GM23248 (cell line): ENCODE measurements around the gene TSHZ2.

ENCODE experiments used
- EZH2 ChIP-seq: fragments of 200-600 bp; sonication (generic); IDR thresholded peaks from 2 replicates; pipeline ENCODE4 v1.6.1; 2018; ENCODE audit warnings: antibody characterized with exemption, mild to moderate bottlenecking; ENCODE audit not compliant: insufficient read depth, poor library complexity, severe bottlenecking
- EZH2phosphoT487 ChIP-seq: fragments of 200-600 bp; sonication (generic); IDR thresholded peaks from 2 replicates; pipeline ENCODE4 v1.6.1; 2018; ENCODE audit warnings: antibody characterized with exemption, moderate library complexity, mild to moderate bottlenecking, low read depth; ENCODE audit not compliant: insufficient read depth

DNA sequence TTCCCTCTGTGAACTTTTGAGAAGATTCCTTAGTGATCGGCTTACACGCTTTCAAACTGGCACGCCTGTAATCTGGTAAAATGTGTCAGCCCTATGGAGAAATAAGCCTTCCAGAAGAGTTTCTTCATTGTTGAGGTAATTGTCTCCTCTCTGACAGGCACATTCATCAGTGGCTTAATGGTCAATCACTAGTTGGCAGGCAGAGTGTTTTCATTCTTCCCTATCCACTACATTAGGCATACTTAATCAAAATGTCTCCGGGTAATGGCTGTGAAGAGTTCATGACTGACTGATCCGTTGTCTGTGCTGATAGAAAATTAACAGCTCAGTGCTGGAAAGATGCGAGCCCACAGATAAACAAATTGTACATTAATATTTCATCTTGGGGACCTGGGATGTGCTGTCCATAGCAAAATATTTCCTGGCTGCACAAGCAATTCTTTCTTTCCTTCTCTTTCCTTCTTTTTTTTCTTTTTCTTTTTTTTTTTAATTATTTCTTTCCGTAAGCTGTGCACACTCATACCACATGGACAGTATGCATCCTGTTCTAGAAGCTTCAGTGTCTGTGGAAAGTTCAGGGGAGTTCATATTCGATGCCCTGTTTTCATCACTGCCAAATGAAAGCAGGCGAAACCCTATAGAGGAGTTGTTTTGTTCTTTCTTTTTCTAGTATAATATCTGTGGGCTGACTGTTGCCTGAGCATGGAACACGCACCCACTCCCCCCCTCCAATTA lies 31.4 kb downstream of the TSHZ2 start:
- no peak for TF ChIP-seq EZH2phosphoT487
- TF ChIP-seq EZH2, result no peak
